HCT116 (cell line): Measurements from ENCODE around the gene CELA3B. TPM values are rescaled to one million over a fixed set of nuclear protein-coding genes. Genes with fewer than 3 reads are reported as not detected.

Experiments used
- ATAC-seq: fragments of 200-7000 bp; cut with Tn5 transposase; 2 replicates; pipeline ENCODE4 v1.9.1; 2020; ENCODE audit warnings: mild to moderate bottlenecking, moderate library complexity
- BruUV-seq: library from RNA; stranded (reverse); fragments of 400-500 nt; replicated peaks from 2 replicates; lab custom pipeline; 2021; lab: Mats Ljungman, UMichigan
- CTCF ChIA-PET: fragments of 300-600 bp; sonication (Branson Sonifier 250); formaldehyde crosslinking; loops from one replicate; lab custom pipeline; 2021; ENCODE audit warnings: antibody characterized with exemption; lab: Charles Lee
- POLR2A ChIA-PET: fragments of 300-600, 350-600 bp; sonication (Branson Sonifier 250); formaldehyde crosslinking; loops from one replicate; lab custom pipeline; 2021; ENCODE audit warnings: antibody characterized with exemption; lab: Charles Lee
- RAD21 ChIA-PET, 2 experiments: fragments of 300-600 bp; sonication (Branson Sonifier 250); formaldehyde crosslinking; loops; one replicate each; lab custom pipeline; 2023; ENCODE audit warnings: low total read pairs in 2 of 2; ENCODE audit not compliant: uncharacterized antibody in 2 of 2, unreplicated experiment in 2 of 2, low non-redundant PET in 1 of 2; lab: Charles Lee
- DNase-seq: peaks from one replicate; pipeline ENCODE4 v3.0.0-alpha.2; 2010; ENCODE audit warnings: low read depth, low spot score
- H2AFZ ChIP-seq: fragments of 200-600 bp; shearing (Covaris generic), sonication (generic); 2 replicates; pipeline ENCODE4 v1.6.1; 2017; ENCODE audit warnings: low read depth, mixed run types, mixed read lengths, antibody characterized with exemption, low read length; ENCODE audit not compliant: poor library complexity, severe bottlenecking
- H3K27ac ChIP-seq: 2 replicates; pipeline ENCODE4 v1.5.1; 2012; ENCODE audit warnings: low read depth, low read length
- H3K27me3 ChIP-seq: fragments of 200-600 bp; sonication (generic); 2 replicates; pipeline ENCODE4 v1.6.1; 2016; ENCODE audit warnings: mixed run types, low read length, mixed read lengths; ENCODE audit not compliant: insufficient read depth
- H3K36me3 ChIP-seq, 2 experiments: fragments of 200-500 bp in 1 of 2; fragments of 200-600 bp in 1 of 2; sonication (Bioruptor generic) in 1 of 2; sonication (generic) in 1 of 2; 2 replicates each; pipeline versions ENCODE4 v1.5.1 to v1.6.1; 2014 to 2016; ENCODE audit warnings: low read length in 2 of 2, inconsistent platforms in 1 of 2, mixed read lengths in 1 of 2, mixed run types in 1 of 2; ENCODE audit not compliant: insufficient read depth in 2 of 2, control insufficient read depth in 1 of 2
- H3K4me1 ChIP-seq, 2 experiments: fragments of 200-600 bp in 1 of 2; sonication (generic) in 1 of 2; 2 replicates each; pipeline versions ENCODE4 v1.5.1 to v1.6.1; 2012 to 2017; ENCODE audit warnings: low read length in 2 of 2, inconsistent platforms in 1 of 2, mild to moderate bottlenecking in 1 of 2, mixed read lengths in 1 of 2, mixed run types in 1 of 2, moderate library complexity in 1 of 2; ENCODE audit not compliant: insufficient read depth in 2 of 2, control insufficient read depth in 1 of 2
- H3K4me2 ChIP-seq: fragments of 200-600 bp; sonication (generic); 2 replicates; pipeline ENCODE4 v1.6.1; 2017; ENCODE audit warnings: mixed run types, low read length, mixed read lengths
- H3K4me3 ChIP-seq, 2 experiments: fragments of 200-600 bp in 1 of 2; sonication (generic) in 1 of 2; replicated peaks in 1 of 2; 2 replicates each; pipeline ENCODE4 v1.5.1; 2011 to 2016; ENCODE audit warnings: low read length in 2 of 2, control low read depth in 1 of 2, low read depth in 1 of 2, mild to moderate bottlenecking in 1 of 2, mixed read lengths in 1 of 2, mixed run types in 1 of 2
- H3K79me2 ChIP-seq: fragments of 200-600 bp; sonication (generic); 2 replicates; pipeline ENCODE4 v1.6.1; 2017; ENCODE audit warnings: mild to moderate bottlenecking, mixed run types, low read length, moderate library complexity, mixed read lengths; ENCODE audit not compliant: insufficient read depth
- H3K9ac ChIP-seq: fragments of 200-600 bp; sonication (generic); 2 replicates; pipeline ENCODE4 v1.6.1; 2016; ENCODE audit warnings: low read length, mixed read lengths
- H3K9me2 ChIP-seq: fragments of 200-600 bp; sonication (generic), shearing (Covaris generic); 2 replicates; pipeline ENCODE4 v1.6.1; 2017; ENCODE audit warnings: mixed run types, mild to moderate bottlenecking, moderate library complexity; ENCODE audit not compliant: insufficient read depth
- H3K9me3 ChIP-seq, 2 experiments: fragments of 200-500 bp in 1 of 2; fragments of 200-600 bp in 1 of 2; sonication (Bioruptor generic) in 1 of 2; sonication (generic) in 1 of 2; 2 replicates each; pipeline ENCODE4 v1.6.1; 2014 to 2017; ENCODE audit warnings: low read length in 2 of 2, mixed read lengths in 2 of 2, inconsistent platforms in 1 of 2, low read depth in 1 of 2, mild to moderate bottlenecking in 1 of 2, mixed run types in 1 of 2, moderate library complexity in 1 of 2; ENCODE audit not compliant: control insufficient read depth in 1 of 2, insufficient read depth in 1 of 2
- H4K20me1 ChIP-seq: fragments of 200-600 bp; sonication (generic), shearing (Covaris generic); 2 replicates; pipeline ENCODE4 v1.6.1; 2017; ENCODE audit warnings: mixed run types, mild to moderate bottlenecking, moderate library complexity; ENCODE audit not compliant: insufficient read depth
- ELF1 ChIP-seq: IDR thresholded peaks from 2 replicates; pipeline ENCODE4 v1.6.1; 2012; ENCODE audit warnings: low read depth, borderline replicate concordance
- FOSL1 ChIP-seq: IDR thresholded peaks from 2 replicates; pipeline ENCODE4 v1.6.1; 2012; ENCODE audit warnings: low read depth
- intact Hi-C: fragments of 100-400 bp; cut with micrococcal nuclease; formaldehyde crosslinking; loops from 2 replicates; pipeline ENCODE4 v1.10.0; 2022
- total RNA-seq: library from RNA; stranded (reverse); gene quantifications from one replicate; pipeline ENCODE4 v1.2.1, GENCODE V29; 2021; ENCODE audit not compliant: unreplicated experiment
- TF ChIP-seq, protein P1 (sequence below): IDR thresholded peaks from 2 replicates; pipeline ENCODE4 v1.6.1; 2012

CELA3B gene
- total RNA-seq, 1 experiment from 2014 or later = 5.3 TPM

DNA sequence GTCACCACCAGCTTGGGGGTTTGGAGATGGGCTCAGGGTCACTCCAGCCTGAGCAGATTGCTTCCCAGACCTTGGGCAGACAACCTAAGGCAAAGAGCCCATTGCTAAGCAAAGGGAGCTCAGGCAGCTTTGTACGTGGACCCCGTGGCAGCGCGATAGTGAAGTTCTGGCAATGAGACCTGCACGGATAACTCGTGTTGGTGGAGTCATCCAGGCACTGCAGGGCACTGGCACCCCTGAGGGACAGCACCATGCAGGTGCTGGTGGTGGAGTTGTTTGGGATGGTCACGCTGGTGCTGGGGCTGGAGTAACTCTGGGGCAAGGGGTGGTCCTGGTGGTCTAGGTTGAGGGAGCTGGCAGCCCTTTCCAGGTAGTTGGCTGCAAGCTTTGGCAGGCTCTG is 26.1 kb upstream of the CELA3B start:
- Histone ChIP-seq H3K4me3 (no peak overlapping the region), H4K20me1 (no peaks in the 10 kb centered on the region), H3K27me3 (no peaks in the 10 kb centered on the region), H3K4me2 (no peak overlapping the region), H3K4me1 (peaks cover 4 to 5% of the 10 kb centered on the region in 2 experiments), H3K9me3 (no peaks in the 10 kb centered on the region), H3K27ac (no peak overlapping the region), H3K9ac (no peak overlapping the region), H2AFZ (no peak overlapping the region), H3K79me2 (no peaks in the 10 kb centered on the region), H3K9me2 (no peaks in the 10 kb centered on the region), H3K36me3 (no peaks in the 10 kb centered on the region)
- ATAC-seq (no peak), DNase-seq (no peak)
- ChIA-PET POLR2A (no interaction called here), RAD21 (no interaction called here), CTCF (no interaction called here)
- no peak for TF ChIP-seq ELF1
- TF ChIP-seq FOSL1 = no peak
- TF ChIP-seq, protein P1, sequence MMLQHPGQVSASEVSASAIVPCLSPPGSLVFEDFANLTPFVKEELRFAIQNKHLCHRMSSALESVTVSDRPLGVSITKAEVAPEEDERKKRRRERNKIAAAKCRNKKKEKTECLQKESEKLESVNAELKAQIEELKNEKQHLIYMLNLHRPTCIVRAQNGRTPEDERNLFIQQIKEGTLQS = no peak
- intact Hi-C loops = no loop called here
- BruUV-seq = no TSS peak

DNA sequence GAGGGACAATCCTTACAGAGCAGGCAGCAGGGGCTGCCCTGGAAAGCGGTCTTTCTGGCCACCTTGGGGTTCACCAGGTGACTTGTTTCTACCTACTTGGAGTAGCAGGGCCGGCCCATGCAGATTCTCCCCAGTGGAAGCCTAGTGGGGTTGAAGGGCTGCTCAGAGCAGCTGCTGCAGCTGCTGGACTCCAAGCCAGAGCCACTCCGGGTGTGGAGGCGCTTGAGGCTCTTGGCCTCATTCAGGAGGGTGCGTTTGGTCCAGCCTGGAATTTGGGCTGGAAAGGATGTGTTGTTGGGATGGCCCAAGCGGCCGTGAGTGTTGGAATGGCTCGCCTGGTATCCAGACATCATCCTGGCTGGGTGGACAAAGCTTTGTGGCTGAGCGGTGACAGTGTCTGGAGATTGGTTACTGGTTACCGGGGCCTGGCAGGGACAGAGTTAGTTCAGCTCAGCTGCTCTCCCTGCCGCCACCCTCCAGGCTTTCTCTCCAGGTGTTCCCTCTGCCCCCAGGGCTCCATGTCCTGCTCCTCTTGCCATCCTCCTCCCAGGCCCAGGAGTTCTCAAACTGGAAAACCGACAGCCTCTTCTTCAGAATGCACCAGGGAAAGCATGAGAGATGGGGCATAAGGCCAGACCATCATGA is 25.5 kb upstream of the CELA3B start:
- TF ChIP-seq ELF1 = no peak
- no peak overlapping the region for H3K27ac ChIP-seq
- no peak overlapping the region for H3K4me3 ChIP-seq
- H3K79me2 ChIP-seq = no peaks in the 10 kb centered on the region
- intact Hi-C loops = no loop called here
- H3K4me1 ChIP-seq = peaks cover 11% of the 10 kb centered on the region in 2 experiments
- no TSS peak for BruUV-seq
- ChIA-PET CTCF (no interaction called here), RAD21 (no interaction called here), POLR2A (no interaction called here)
- H3K27me3 ChIP-seq = no peaks in the 10 kb centered on the region
- no peaks in the 10 kb centered on the region for H3K36me3 ChIP-seq
- H2AFZ ChIP-seq = no peak overlapping the region
- no peak for ATAC-seq
- H3K4me2 ChIP-seq = no peak overlapping the region
- no peak overlapping the region for H3K9ac ChIP-seq
- H3K9me2 ChIP-seq = no peaks in the 10 kb centered on the region
- DNase-seq = no peak
- H3K9me3 ChIP-seq = no peaks in the 10 kb centered on the region
- H4K20me1 ChIP-seq = no peaks in the 10 kb centered on the region
